CD4-positive, alpha-beta T cell (primary cell): ENCODE measurements around the gene SIGLECL1. TPM values are rescaled to one million over a fixed set of nuclear protein-coding genes. Genes with fewer than 3 reads are reported as not detected.

Experiments
- ATAC-seq: fragments of 200-7000 bp; cut with Tn5 transposase; one replicate; pipeline ENCODE4 v1.10.0; 2022; ENCODE audit warnings: mild to moderate bottlenecking; ENCODE audit not compliant: poor library complexity
- CTCF ChIA-PET: fragments of 350-600 bp; sonication (Branson Sonifier 250); formaldehyde crosslinking; loops from one replicate; lab custom pipeline; 2021; ENCODE audit warnings: antibody characterized with exemption, inconsistent platforms; lab: Charles Lee
- POLR2A ChIA-PET: fragments of 350-600 bp; sonication (Branson Sonifier 250); formaldehyde crosslinking; loops from one replicate; lab custom pipeline; 2021; ENCODE audit warnings: antibody characterized with exemption, inconsistent platforms; lab: Charles Lee
- DNase-seq, 14 experiments: peaks; one replicate each; pipeline ENCODE4 v3.0.0-alpha.2; 2013 to 2020; ENCODE audit warnings: mixed read lengths in 2 of 14
- H3K27ac ChIP-seq, 2 donors: one replicate each; pipeline versions ENCODE4 v1.5.1 to v1.7.0; 2013; ENCODE audit warnings: low read length in 2 of 2, low read depth in 1 of 2, mild to moderate bottlenecking in 1 of 2
- H3K27me3 ChIP-seq, 2 experiments: 1 replicate in 1 of 2; 2 replicates in 1 of 2; pipeline versions ENCODE4 v1.6.1 to v1.7.0; 2013; ENCODE audit warnings: low read length in 2 of 2, control low read depth in 1 of 2, mild to moderate bottlenecking in 1 of 2, moderate library complexity in 1 of 2; ENCODE audit not compliant: insufficient read depth in 2 of 2, control insufficient read depth in 1 of 2
- H3K36me3 ChIP-seq: one replicate; pipeline ENCODE4 v1.6.1; 2013; ENCODE audit warnings: low read length, control low read depth; ENCODE audit not compliant: insufficient read depth
- H3K4me1 ChIP-seq: one replicate; pipeline ENCODE4 v1.6.1; 2013; ENCODE audit warnings: low read length, control low read depth; ENCODE audit not compliant: insufficient read depth
- H3K4me3 ChIP-seq: one replicate; pipeline ENCODE4 v1.5.1; 2013; ENCODE audit warnings: mild to moderate bottlenecking, low read length, moderate library complexity
- H3K9me3 ChIP-seq, 2 experiments: 1 replicate in 1 of 2; 2 replicates in 1 of 2; pipeline versions ENCODE4 v1.6.1 to v1.7.0; 2013; ENCODE audit warnings: low read length in 2 of 2, mild to moderate bottlenecking in 2 of 2, control low read depth in 1 of 2, moderate library complexity in 1 of 2; ENCODE audit not compliant: control insufficient read depth in 1 of 2, insufficient read depth in 1 of 2
- H3K27ac Mint-ChIP-seq: one replicate; pipeline ENCODE4 v1.8.0; 2020; ENCODE audit warnings: mixed read lengths
- H3K27me3 Mint-ChIP-seq: one replicate; pipeline ENCODE4 v1.8.0; 2021; ENCODE audit warnings: mixed read lengths
- H3K36me3 Mint-ChIP-seq: one replicate; pipeline ENCODE4 v1.8.0; 2021; ENCODE audit warnings: low read depth, mixed read lengths
- H3K4me1 Mint-ChIP-seq: one replicate; pipeline ENCODE4 v1.8.0; 2021; ENCODE audit warnings: low read depth, mixed read lengths
- H3K4me3 Mint-ChIP-seq: one replicate; pipeline ENCODE4 v1.8.0; 2020; ENCODE audit warnings: mild to moderate bottlenecking, mixed read lengths
- H3K9me3 Mint-ChIP-seq: one replicate; pipeline ENCODE4 v1.8.0; 2020; ENCODE audit warnings: mixed read lengths
- CTCF ChIP-seq: fragments of 200-600 bp; IDR thresholded peaks from one replicate; pipeline ENCODE4 v1.8.0; 2022; ENCODE audit warnings: antibody characterized with exemption, mild to moderate bottlenecking
- intact Hi-C, 2 experiments: fragments of 100-400 bp; cut with DNase I in 1 of 2; cut with micrococcal nuclease in 1 of 2; formaldehyde crosslinking; loops; one replicate each; pipeline versions ENCODE4 v1.15.1 to v1.9.0; 2023 to 2025; cut with DNase I, micrococcal nuclease
- total RNA-seq, 174 experiments: library from RNA in 2 of 174; stranded (reverse) in 2 of 174; gene quantifications; one replicate each; pipeline ENCODE4 v1.2.3 and lab custom pipeline; 2021 to 2026

SIGLECL1 gene
- total RNA-seq, 2 experiments from 2014 or later, result not detected

- no peaks in the 10 kb centered on the region for H3K4me1 Mint-ChIP-seq
- H3K27ac Mint-ChIP-seq, result no peak overlapping the region
- H3K9me3 ChIP-seq, result no peaks in the 10 kb centered on the region
- H3K36me3 ChIP-seq, result no peaks in the 10 kb centered on the region
- H3K4me1 ChIP-seq, result no peaks in the 10 kb centered on the region
- no peak for DNase-seq
- no peak for ATAC-seq
- no peak overlapping the region for H3K4me3 Mint-ChIP-seq
- H3K27ac ChIP-seq, result no peak overlapping the region
- intact Hi-C loops, result no loop called here
- ChIA-PET POLR2A (no interaction called here), CTCF (no interaction called here)
- H3K4me3 ChIP-seq, result no peak overlapping the region
- H3K36me3 Mint-ChIP-seq, result no peaks in the 10 kb centered on the region
- peaks cover 3% of the 10 kb centered on the region for H3K9me3 Mint-ChIP-seq
- peaks cover 41% of the 10 kb centered on the region for H3K27me3 Mint-ChIP-seq
- peaks cover under 1 to 2% of the 10 kb centered on the region in 2 experiments for H3K27me3 ChIP-seq
- TF ChIP-seq CTCF, result no peak
Measured at GRCh38 chr19:51282335-51282734, 31.5 kb downstream of the SIGLECL1 start.

GRCh38 chr19:51285682-51286081, 34.8 kb downstream of the SIGLECL1 start:
- H3K27me3 Mint-ChIP-seq, result peaks cover 23% of the 10 kb centered on the region
- Histone ChIP-seq H3K27ac (no peak overlapping the region), H3K27me3 (peaks cover 5 to 6% of the 10 kb centered on the region in 2 experiments), H3K9me3 (no peaks in the 10 kb centered on the region), H3K4me1 (no peaks in the 10 kb centered on the region), H3K4me3 (no peak overlapping the region), H3K36me3 (no peaks in the 10 kb centered on the region)
- ChIA-PET CTCF (no interaction called here), POLR2A (no interaction called here)
- intact Hi-C loops, result no loop called here
- ATAC-seq, result no peak
- no peak overlapping the region for H3K4me3 Mint-ChIP-seq
- H3K4me1 Mint-ChIP-seq, result no peaks in the 10 kb centered on the region
- peaks cover 2% of the 10 kb centered on the region for H3K9me3 Mint-ChIP-seq
- TF ChIP-seq CTCF, result no peak
- no peak for DNase-seq
- H3K36me3 Mint-ChIP-seq, result no peaks in the 10 kb centered on the region
- no peak overlapping the region for H3K27ac Mint-ChIP-seq

- POLR2A ChIA-PET, result no interaction called here
- no peaks in the 10 kb centered on the region for H3K36me3 ChIP-seq
- no peak for DNase-seq
- no peak overlapping the region for H3K4me3 ChIP-seq
- peaks cover 20% of the 10 kb centered on the region for H3K27me3 Mint-ChIP-seq
- H3K4me1 ChIP-seq, result no peaks in the 10 kb centered on the region
- no peak overlapping the region for H3K27ac Mint-ChIP-seq
- no peak for ATAC-seq
- no peak overlapping the region for H3K4me3 Mint-ChIP-seq
- no peaks in the 10 kb centered on the region for H3K9me3 ChIP-seq
- intact Hi-C loops, result no loop called here
- no peak for TF ChIP-seq CTCF
- H3K27ac ChIP-seq, result no peak overlapping the region
- H3K27me3 ChIP-seq, result peaks cover 8% of the 10 kb centered on the region in 2 experiments
- no peaks in the 10 kb centered on the region for H3K4me1 Mint-ChIP-seq
- no peaks in the 10 kb centered on the region for H3K36me3 Mint-ChIP-seq
- CTCF ChIA-PET, result no interaction called here
- H3K9me3 Mint-ChIP-seq, result no peaks in the 10 kb centered on the region
Measured at GRCh38 chr19:51289635-51290034, 38.8 kb downstream of the SIGLECL1 start.
